ENCODE data around the gene PIM2.

DNA sequence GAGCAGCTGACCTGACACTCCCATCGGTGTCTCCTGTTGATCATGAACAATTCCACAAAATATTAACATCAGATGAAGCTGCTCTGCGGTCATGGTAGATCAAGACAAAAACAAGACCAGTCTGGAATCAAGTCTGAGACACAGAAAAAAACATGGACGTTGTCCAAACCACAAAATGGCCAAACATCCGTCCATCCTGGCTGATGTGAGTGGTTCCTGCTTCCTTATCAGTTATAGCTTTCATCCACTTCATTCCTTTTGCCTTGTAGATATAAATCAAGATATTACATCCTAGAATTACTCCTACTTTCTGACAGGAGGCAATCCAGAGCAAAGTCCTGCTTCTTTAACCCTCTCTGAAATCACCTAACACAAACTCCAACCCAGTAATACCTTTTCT is 54.6 kb downstream of the PIM2 start:
- TF ChIP-seq, protein P1, sequence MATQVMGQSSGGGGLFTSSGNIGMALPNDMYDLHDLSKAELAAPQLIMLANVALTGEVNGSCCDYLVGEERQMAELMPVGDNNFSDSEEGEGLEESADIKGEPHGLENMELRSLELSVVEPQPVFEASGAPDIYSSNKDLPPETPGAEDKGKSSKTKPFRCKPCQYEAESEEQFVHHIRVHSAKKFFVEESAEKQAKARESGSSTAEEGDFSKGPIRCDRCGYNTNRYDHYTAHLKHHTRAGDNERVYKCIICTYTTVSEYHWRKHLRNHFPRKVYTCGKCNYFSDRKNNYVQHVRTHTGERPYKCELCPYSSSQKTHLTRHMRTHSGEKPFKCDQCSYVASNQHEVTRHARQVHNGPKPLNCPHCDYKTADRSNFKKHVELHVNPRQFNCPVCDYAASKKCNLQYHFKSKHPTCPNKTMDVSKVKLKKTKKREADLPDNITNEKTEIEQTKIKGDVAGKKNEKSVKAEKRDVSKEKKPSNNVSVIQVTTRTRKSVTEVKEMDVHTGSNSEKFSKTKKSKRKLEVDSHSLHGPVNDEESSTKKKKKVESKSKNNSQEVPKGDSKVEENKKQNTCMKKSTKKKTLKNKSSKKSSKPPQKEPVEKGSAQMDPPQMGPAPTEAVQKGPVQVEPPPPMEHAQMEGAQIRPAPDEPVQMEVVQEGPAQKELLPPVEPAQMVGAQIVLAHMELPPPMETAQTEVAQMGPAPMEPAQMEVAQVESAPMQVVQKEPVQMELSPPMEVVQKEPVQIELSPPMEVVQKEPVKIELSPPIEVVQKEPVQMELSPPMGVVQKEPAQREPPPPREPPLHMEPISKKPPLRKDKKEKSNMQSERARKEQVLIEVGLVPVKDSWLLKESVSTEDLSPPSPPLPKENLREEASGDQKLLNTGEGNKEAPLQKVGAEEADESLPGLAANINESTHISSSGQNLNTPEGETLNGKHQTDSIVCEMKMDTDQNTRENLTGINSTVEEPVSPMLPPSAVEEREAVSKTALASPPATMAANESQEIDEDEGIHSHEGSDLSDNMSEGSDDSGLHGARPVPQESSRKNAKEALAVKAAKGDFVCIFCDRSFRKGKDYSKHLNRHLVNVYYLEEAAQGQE (IDR thresholded peaks at IDR 0.05) = no peak
- TF ChIP-seq, protein P2, sequence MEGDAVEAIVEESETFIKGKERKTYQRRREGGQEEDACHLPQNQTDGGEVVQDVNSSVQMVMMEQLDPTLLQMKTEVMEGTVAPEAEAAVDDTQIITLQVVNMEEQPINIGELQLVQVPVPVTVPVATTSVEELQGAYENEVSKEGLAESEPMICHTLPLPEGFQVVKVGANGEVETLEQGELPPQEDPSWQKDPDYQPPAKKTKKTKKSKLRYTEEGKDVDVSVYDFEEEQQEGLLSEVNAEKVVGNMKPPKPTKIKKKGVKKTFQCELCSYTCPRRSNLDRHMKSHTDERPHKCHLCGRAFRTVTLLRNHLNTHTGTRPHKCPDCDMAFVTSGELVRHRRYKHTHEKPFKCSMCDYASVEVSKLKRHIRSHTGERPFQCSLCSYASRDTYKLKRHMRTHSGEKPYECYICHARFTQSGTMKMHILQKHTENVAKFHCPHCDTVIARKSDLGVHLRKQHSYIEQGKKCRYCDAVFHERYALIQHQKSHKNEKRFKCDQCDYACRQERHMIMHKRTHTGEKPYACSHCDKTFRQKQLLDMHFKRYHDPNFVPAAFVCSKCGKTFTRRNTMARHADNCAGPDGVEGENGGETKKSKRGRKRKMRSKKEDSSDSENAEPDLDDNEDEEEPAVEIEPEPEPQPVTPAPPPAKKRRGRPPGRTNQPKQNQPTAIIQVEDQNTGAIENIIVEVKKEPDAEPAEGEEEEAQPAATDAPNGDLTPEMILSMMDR (IDR thresholded peaks at IDR 0.05; ENCODE audit: low read depth, low read length, missing input control) = no peak
- TF ChIP-seq SP1 (IDR thresholded peaks at IDR 0.05) (no peak), EGR1 (IDR thresholded peaks at IDR 0.05; ENCODE audit: low read depth in 2 of 2) (no peak), FOXA1 (IDR thresholded peaks at IDR 0.05) (no peak), JUND (IDR thresholded peaks at IDR 0.05) (no peak)
- TF ChIP-seq, protein P3, sequence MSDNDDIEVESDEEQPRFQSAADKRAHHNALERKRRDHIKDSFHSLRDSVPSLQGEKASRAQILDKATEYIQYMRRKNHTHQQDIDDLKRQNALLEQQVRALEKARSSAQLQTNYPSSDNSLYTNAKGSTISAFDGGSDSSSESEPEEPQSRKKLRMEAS (IDR thresholded peaks at IDR 0.05) = no peak
- TF ChIP-seq, protein P4, sequence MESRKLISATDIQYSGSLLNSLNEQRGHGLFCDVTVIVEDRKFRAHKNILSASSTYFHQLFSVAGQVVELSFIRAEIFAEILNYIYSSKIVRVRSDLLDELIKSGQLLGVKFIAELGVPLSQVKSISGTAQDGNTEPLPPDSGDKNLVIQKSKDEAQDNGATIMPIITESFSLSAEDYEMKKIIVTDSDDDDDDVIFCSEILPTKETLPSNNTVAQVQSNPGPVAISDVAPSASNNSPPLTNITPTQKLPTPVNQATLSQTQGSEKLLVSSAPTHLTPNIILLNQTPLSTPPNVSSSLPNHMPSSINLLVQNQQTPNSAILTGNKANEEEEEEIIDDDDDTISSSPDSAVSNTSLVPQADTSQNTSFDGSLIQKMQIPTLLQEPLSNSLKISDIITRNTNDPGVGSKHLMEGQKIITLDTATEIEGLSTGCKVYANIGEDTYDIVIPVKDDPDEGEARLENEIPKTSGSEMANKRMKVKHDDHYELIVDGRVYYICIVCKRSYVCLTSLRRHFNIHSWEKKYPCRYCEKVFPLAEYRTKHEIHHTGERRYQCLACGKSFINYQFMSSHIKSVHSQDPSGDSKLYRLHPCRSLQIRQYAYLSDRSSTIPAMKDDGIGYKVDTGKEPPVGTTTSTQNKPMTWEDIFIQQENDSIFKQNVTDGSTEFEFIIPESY (IDR thresholded peaks at IDR 0.05) = no peak
- TF ChIP-seq, protein P5, sequence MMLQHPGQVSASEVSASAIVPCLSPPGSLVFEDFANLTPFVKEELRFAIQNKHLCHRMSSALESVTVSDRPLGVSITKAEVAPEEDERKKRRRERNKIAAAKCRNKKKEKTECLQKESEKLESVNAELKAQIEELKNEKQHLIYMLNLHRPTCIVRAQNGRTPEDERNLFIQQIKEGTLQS (IDR thresholded peaks at IDR 0.05) = no peak

Measured in liver (tissue), 3 donors.